Natural killer cell (primary cell): ENCODE measurements around the gene GCHFR. TPM values are rescaled to one million over a fixed set of nuclear protein-coding genes. Genes with fewer than 3 reads are reported as not detected.
A peak's percentile ranks its signal among the peaks of the same experiment; 100 is the strongest.

Experiments
- ATAC-seq, 3 donors: fragments of 150-1000 bp in 2 of 3; fragments of 200-7000 bp in 1 of 3; cut with Tn5 transposase; 1 replicate in 1 of 3; 2 replicates in 2 of 3; pipeline ENCODE4 v1.10.0; 2021; ENCODE audit warnings: mild to moderate bottlenecking in 2 of 3, moderate library complexity in 2 of 3
- DNase-seq, 2 donors: peaks; one replicate each; pipeline versions ENCODE4 v3.0.0 to v3.0.0-alpha.2; 2013 to 2021; ENCODE audit warnings: mixed read lengths in 1 of 2
- H3K27ac ChIP-seq: one replicate; pipeline ENCODE4 v1.5.1; 2013; ENCODE audit warnings: mild to moderate bottlenecking, low read length
- H3K27me3 ChIP-seq: one replicate; pipeline ENCODE4 v1.6.1; 2013; ENCODE audit warnings: low read length; ENCODE audit not compliant: control insufficient read depth, insufficient read depth
- H3K36me3 ChIP-seq: one replicate; pipeline ENCODE4 v1.6.1; 2013; ENCODE audit warnings: low read length; ENCODE audit not compliant: control insufficient read depth, insufficient read depth
- H3K4me1 ChIP-seq: one replicate; pipeline ENCODE4 v1.6.1; 2013; ENCODE audit warnings: low read length; ENCODE audit not compliant: control insufficient read depth, insufficient read depth
- H3K4me3 ChIP-seq: one replicate; pipeline ENCODE4 v1.5.1; 2013; ENCODE audit warnings: low read length
- H3K9me3 ChIP-seq: one replicate; pipeline ENCODE4 v1.6.1; 2013; ENCODE audit warnings: low read length; ENCODE audit not compliant: control insufficient read depth, insufficient read depth
- H3K27ac Mint-ChIP-seq, 2 donors: one replicate each; pipeline ENCODE4 v1.8.0; 2022; ENCODE audit warnings: mild to moderate bottlenecking in 2 of 2, mixed read lengths in 2 of 2, moderate library complexity in 1 of 2
- H3K27me3 Mint-ChIP-seq, 2 donors: one replicate each; pipeline ENCODE4 v1.8.0; 2022; ENCODE audit warnings: low read depth in 2 of 2, mixed read lengths in 2 of 2
- H3K36me3 Mint-ChIP-seq: one replicate; pipeline ENCODE4 v1.8.0; 2022; ENCODE audit warnings: mixed read lengths
- H3K4me1 Mint-ChIP-seq, 2 donors: one replicate each; pipeline ENCODE4 v1.8.0; 2022; ENCODE audit warnings: mixed read lengths in 2 of 2
- H3K4me3 Mint-ChIP-seq: one replicate; pipeline ENCODE4 v1.8.0; 2022; ENCODE audit warnings: mild to moderate bottlenecking, moderate library complexity, mixed read lengths
- H3K9me3 Mint-ChIP-seq, 2 donors: one replicate each; pipeline ENCODE4 v1.8.0; 2022; ENCODE audit warnings: mixed read lengths in 2 of 2
- CTCF ChIP-seq: fragments of 200-600 bp; IDR thresholded peaks from one replicate; pipeline ENCODE4 v1.8.0; 2022; ENCODE audit warnings: antibody characterized with exemption
- WGBS: methylation state at CpG from one replicate; pipeline ENCODE4 v1.1.7; 2013; ENCODE audit warnings: missing lambda C conversion rate; ENCODE audit not compliant: insufficient coverage; 5-methylcytosine and 5-hydroxymethylcytosine counted together
- intact Hi-C: fragments of 100-400 bp; cut with micrococcal nuclease; formaldehyde crosslinking; loops from one replicate; pipeline ENCODE4 v1.14.2; 2022
- total RNA-seq, 4 donors: library from RNA; stranded (reverse); fragments of 120-200 nt in 1 of 4; gene quantifications; one replicate each; pipeline versions ENCODE4 v1.2.3 to v1.2.4, GENCODE V29; 2013 to 2022

The GCHFR gene
- total RNA-seq, 3 donors from 2014 or later (not counting 1 experiment from before 2014, with no cell fraction given), result 17.5 to 25.9 (median 25.9) TPM

GRCh38 chr15:40771242-40771641 lies 7.4 kb downstream of the GCHFR start:
- H3K27ac Mint-ChIP-seq, result peak overlapping the region in 1 of 2 donors; percentile 96
- H3K36me3 ChIP-seq, result peaks cover 47% of the 10 kb centered on the region
- DNase-seq, result no peak

GRCh38 chr15:40772014-40772413 lies 8.1 kb downstream of the GCHFR start:
- no peak for ATAC-seq
- peaks cover 37 to 48% of the 10 kb centered on the region in 2 donors for H3K4me1 Mint-ChIP-seq
- peaks cover 44% of the 10 kb centered on the region for H3K36me3 ChIP-seq

More at GRCh38 chr15:40771242-40771641, 7.4 kb downstream of the GCHFR start:
- H3K4me3 Mint-ChIP-seq, result no peak overlapping the region
- Histone ChIP-seq H3K27ac (no peak overlapping the region), H3K4me1 (peaks cover 47% of the 10 kb centered on the region), H3K27me3 (no peaks in the 10 kb centered on the region), H3K4me3 (no peak overlapping the region), H3K9me3 (no peaks in the 10 kb centered on the region)
- no peaks in the 10 kb centered on the region for H3K9me3 Mint-ChIP-seq
- no peak for TF ChIP-seq CTCF
- ATAC-seq, result no peak
- H3K27me3 Mint-ChIP-seq, result no peaks in the 10 kb centered on the region
- WGBS, result over 99% methylated on average over 5 of the region's 5 CpGs
- H3K4me1 Mint-ChIP-seq, result peaks cover 33 to 43% of the 10 kb centered on the region in 2 donors
- peaks cover 6% of the 10 kb centered on the region for H3K36me3 Mint-ChIP-seq
- intact Hi-C loops, result no loop called here

GRCh38 chr15:40773496-40773895 lies 9.6 kb downstream of the GCHFR start:
- peaks cover 37% of the 10 kb centered on the region for H3K36me3 ChIP-seq
- Mint-ChIP-seq H3K4me1 (peaks cover 34 to 51% of the 10 kb centered on the region in 2 donors), H3K27me3 (no peaks in the 10 kb centered on the region), H3K9me3 (no peaks in the 10 kb centered on the region), H3K27ac (no peak overlapping the region), H3K4me3 (no peak overlapping the region), H3K36me3 (peaks cover 6% of the 10 kb centered on the region)
- peaks cover 56% of the 10 kb centered on the region for H3K4me1 ChIP-seq
- no peak overlapping the region for H3K4me3 ChIP-seq
- H3K9me3 ChIP-seq, result no peaks in the 10 kb centered on the region
- no peaks in the 10 kb centered on the region for H3K27me3 ChIP-seq
- H3K27ac ChIP-seq, result no peak overlapping the region
- DNase-seq (no peak), ATAC-seq (no peak)
- intact Hi-C loops, result no loop called here
- no peak for TF ChIP-seq CTCF
- 95% methylated on average over 8 of the region's 8 CpGs for WGBS

More at GRCh38 chr15:40772014-40772413, 8.1 kb downstream of the GCHFR start:
- H3K9me3 Mint-ChIP-seq, result no peaks in the 10 kb centered on the region
- DNase-seq, result no peak
- Histone ChIP-seq H3K4me1 (peaks cover 50% of the 10 kb centered on the region), H3K27me3 (no peaks in the 10 kb centered on the region), H3K27ac (no peak overlapping the region), H3K9me3 (no peaks in the 10 kb centered on the region), H3K4me3 (no peak overlapping the region)
- H3K36me3 Mint-ChIP-seq, result peaks cover 6% of the 10 kb centered on the region
- H3K27me3 Mint-ChIP-seq, result no peaks in the 10 kb centered on the region
- intact Hi-C loops, result no loop called here
- no peak for TF ChIP-seq CTCF
- no peak overlapping the region for H3K27ac Mint-ChIP-seq
- H3K4me3 Mint-ChIP-seq, result no peak overlapping the region
- 93% methylated on average over 11 of the region's 13 CpGs for WGBS

- Mint-ChIP-seq H3K27ac (no peak overlapping the region), H3K36me3 (peaks cover 6% of the 10 kb centered on the region), H3K4me3 (no peak overlapping the region), H3K9me3 (no peaks in the 10 kb centered on the region), H3K27me3 (no peaks in the 10 kb centered on the region), H3K4me1 (peaks cover 31 to 48% of the 10 kb centered on the region in 2 donors)
- Histone ChIP-seq H3K36me3 (peaks cover 39% of the 10 kb centered on the region), H3K4me3 (no peak overlapping the region), H3K27ac (no peak overlapping the region), H3K27me3 (no peaks in the 10 kb centered on the region), H3K9me3 (no peaks in the 10 kb centered on the region), H3K4me1 (peaks cover 56% of the 10 kb centered on the region)
- no peak for TF ChIP-seq CTCF
- intact Hi-C loops, result no loop called here
- ATAC-seq (no peak), DNase-seq (no peak)
- 93% methylated on average over 6 of the region's 6 CpGs for WGBS
Measured at GRCh38 chr15:40773902-40774301, 10.0 kb downstream of the GCHFR start.
